Kidney tubule cell (primary cell): ENCODE results near the gene TMEM119.

ENCODE experiments used
- DNase-seq: peaks from one replicate; pipeline ENCODE4 v3.0.0-alpha.2; 2018; ENCODE audit warnings: low spot score

TMEM119 gene

GRCh38 chr12:108597559-108598471 is at the start of gene TMEM119:
Gene TMEM119, minus strand, starts transcription at chr12:108598084. Its CDS starts 5,701 bp downstream, at chr12:108592383.
- DNase-seq, result no peak

GRCh38 chr12:108646600-108647579 is 49.0 kb upstream of the TMEM119 start:
- no peak for DNase-seq

GRCh38 chr12:108645686-108646599 is 48.1 kb upstream of the TMEM119 start:
- DNase-seq, result no peak

- no peak for DNase-seq
These were observed 46.9 kb upstream of the TMEM119 start for GRCh38 chr12:108644811-108645120.

GRCh38 chr12:108643941-108644810 is 46.3 kb upstream of the TMEM119 start:
- DNase-seq, result peak; percentile 83

GRCh38 chr12:108642899-108643654 is 45.2 kb upstream of the TMEM119 start:
- DNase-seq, result no peak

GRCh38 chr12:108642269-108642870 is 44.5 kb upstream of the TMEM119 start:
- DNase-seq, result no peak

- DNase-seq, result no peak
These were observed 43.8 kb upstream of the TMEM119 start for GRCh38 chr12:108641446-108642268.

- DNase-seq, result peak; percentile 64
These were observed 43.0 kb upstream of the TMEM119 start for GRCh38 chr12:108640802-108641445.

GRCh38 chr12:108638997-108639822 is 41.3 kb upstream of the TMEM119 start:
- DNase-seq, result no peak

- DNase-seq, result no peak
These were observed 40.4 kb upstream of the TMEM119 start for GRCh38 chr12:108638141-108638827.

GRCh38 chr12:108637222-108637971 is 39.5 kb upstream of the TMEM119 start:
- no peak for DNase-seq

- no peak for DNase-seq
These were observed 38.3 kb upstream of the TMEM119 start for GRCh38 chr12:108635997-108636808.

GRCh38 chr12:108635201-108635996 is 37.5 kb upstream of the TMEM119 start:
- no peak for DNase-seq
